Measurements from ENCODE around the gene FUBP3.

Gene FUBP3

DNA sequence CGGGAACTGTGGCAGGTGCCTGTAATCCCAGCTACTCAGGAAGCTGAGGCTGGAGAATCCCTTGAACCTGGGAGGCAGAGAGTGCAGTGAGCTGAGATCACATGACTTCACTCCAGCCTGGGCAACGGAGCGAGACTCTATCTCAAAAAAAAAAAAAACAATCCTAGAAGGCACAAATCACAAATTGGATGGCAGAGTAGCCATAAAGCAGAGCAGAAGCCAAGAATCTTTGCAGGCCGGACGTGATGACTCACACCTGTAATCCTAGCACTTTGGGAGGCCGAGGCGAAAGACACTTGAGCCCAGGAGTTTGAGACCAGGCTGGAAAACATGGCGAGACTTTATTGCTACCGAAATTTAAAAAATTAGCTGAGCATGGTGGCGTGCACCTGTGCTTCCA lies 9.2 kb upstream of the FUBP3 start:
- Histone ChIP-seq H3K4me2 (ENCODE audit: low read depth, low read length, poor library complexity, severe bottlenecking) (no peak overlapping the region), H3K27ac (ENCODE audit: low read depth, low read length) (no peak overlapping the region), H3K9ac (ENCODE audit: low read length) (no peak overlapping the region), H2AFZ (ENCODE audit: low read depth, low read length, severe bottlenecking) (no peak overlapping the region), H3K4me3 (ENCODE audit: insufficient read depth, low read length, poor library complexity, severe bottlenecking) (no peak overlapping the region), H3F3A (ENCODE audit: insufficient read depth) (no peaks in the 10 kb centered on the region), H3K9me2 (replicated peaks; ENCODE audit: insufficient read depth, low read length) (no peaks in the 10 kb centered on the region), H3K9me3 (ENCODE audit: insufficient read depth, low read length) (no peaks in the 10 kb centered on the region), H3K79me2 (ENCODE audit: insufficient read depth, low read length) (no peaks in the 10 kb centered on the region), H3K36me3 (ENCODE audit: low read length) (no peaks in the 10 kb centered on the region), H4K20me1 (ENCODE audit: low read depth, low read length) (no peaks in the 10 kb centered on the region), H3K27me3 (ENCODE audit: low read length) (no peaks in the 10 kb centered on the region)
- TF ChIP-seq, protein P1, sequence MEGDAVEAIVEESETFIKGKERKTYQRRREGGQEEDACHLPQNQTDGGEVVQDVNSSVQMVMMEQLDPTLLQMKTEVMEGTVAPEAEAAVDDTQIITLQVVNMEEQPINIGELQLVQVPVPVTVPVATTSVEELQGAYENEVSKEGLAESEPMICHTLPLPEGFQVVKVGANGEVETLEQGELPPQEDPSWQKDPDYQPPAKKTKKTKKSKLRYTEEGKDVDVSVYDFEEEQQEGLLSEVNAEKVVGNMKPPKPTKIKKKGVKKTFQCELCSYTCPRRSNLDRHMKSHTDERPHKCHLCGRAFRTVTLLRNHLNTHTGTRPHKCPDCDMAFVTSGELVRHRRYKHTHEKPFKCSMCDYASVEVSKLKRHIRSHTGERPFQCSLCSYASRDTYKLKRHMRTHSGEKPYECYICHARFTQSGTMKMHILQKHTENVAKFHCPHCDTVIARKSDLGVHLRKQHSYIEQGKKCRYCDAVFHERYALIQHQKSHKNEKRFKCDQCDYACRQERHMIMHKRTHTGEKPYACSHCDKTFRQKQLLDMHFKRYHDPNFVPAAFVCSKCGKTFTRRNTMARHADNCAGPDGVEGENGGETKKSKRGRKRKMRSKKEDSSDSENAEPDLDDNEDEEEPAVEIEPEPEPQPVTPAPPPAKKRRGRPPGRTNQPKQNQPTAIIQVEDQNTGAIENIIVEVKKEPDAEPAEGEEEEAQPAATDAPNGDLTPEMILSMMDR (IDR thresholded peaks at IDR 0.05; ENCODE audit: insufficient read depth, low read length, poor library complexity, severe bottlenecking) = no peak
- no peak for TF ChIP-seq EZH2phosphoT487 (conservative IDR thresholded peaks at IDR 0.05; ENCODE audit: low read length)

DNA sequence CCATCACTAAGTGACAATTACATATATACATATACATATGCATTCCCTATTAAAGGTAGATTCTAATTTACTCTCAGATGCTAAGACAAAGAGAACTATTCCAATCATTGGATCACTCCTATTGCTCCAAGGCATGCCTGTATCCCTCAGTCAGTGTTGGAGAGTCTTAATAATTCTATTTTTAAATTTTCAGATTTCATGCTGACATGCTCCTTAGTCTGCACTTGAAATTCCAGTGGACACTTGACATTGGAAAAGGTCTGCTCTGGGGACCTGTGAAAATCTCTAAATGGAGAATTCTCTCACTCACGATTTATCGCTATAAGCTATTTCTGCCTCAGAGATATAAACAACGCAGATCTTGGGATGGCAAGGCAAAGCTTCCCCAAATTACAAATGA lies 3.9 kb upstream of the FUBP3 start:
- Histone ChIP-seq H3K79me2 (ENCODE audit: insufficient read depth, low read length) (peaks cover 11% of the 10 kb centered on the region), H3K36me3 (ENCODE audit: low read length) (no peaks in the 10 kb centered on the region), H3K9me2 (replicated peaks; ENCODE audit: insufficient read depth, low read length) (no peaks in the 10 kb centered on the region), H3K4me2 (ENCODE audit: low read depth, low read length, poor library complexity, severe bottlenecking) (no peak overlapping the region), H4K20me1 (ENCODE audit: low read depth, low read length) (no peaks in the 10 kb centered on the region; the same call in 1 of the 2 replicates), H3K9me3 (ENCODE audit: insufficient read depth, low read length) (no peaks in the 10 kb centered on the region), H3K27me3 (ENCODE audit: low read length) (no peaks in the 10 kb centered on the region), H3K27ac (ENCODE audit: low read depth, low read length) (no peak overlapping the region), H3K9ac (ENCODE audit: low read length) (no peak overlapping the region), H3F3A (ENCODE audit: insufficient read depth) (no peaks in the 10 kb centered on the region), H2AFZ (ENCODE audit: low read depth, low read length, severe bottlenecking) (no peak overlapping the region), H3K4me3 (ENCODE audit: insufficient read depth, low read length, poor library complexity, severe bottlenecking) (no peak overlapping the region)
- TF ChIP-seq EZH2phosphoT487 (conservative IDR thresholded peaks at IDR 0.05; ENCODE audit: low read length) = no peak
- TF ChIP-seq, protein P1 (IDR thresholded peaks at IDR 0.05; ENCODE audit: insufficient read depth, low read length, poor library complexity, severe bottlenecking) = no peak

DNA sequence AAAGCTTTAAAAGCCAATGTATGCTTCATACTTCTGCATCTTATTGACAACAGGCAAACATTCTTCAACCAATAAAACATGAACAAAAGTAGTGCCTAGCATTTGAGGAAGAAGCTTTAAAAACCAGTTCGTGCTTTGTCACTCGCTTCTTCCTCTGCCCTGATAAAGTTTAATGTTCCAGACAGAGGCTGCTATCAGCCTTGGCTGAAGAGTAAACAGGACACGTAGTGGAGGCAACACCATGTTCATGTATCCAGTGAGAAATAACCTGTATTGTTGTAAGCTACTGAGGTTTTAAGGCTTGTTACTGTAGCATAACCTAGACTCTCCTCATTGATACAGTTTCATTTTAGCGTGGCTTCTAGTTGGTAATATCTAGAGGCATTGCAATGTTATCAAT lies 3.2 kb upstream of the FUBP3 start:
- H2AFZ ChIP-seq (ENCODE audit: low read depth, low read length, severe bottlenecking) = no peak overlapping the region
- TF ChIP-seq, protein P1 (IDR thresholded peaks at IDR 0.05; ENCODE audit: insufficient read depth, low read length, poor library complexity, severe bottlenecking) = no peak
- TF ChIP-seq EZH2phosphoT487 (conservative IDR thresholded peaks at IDR 0.05; ENCODE audit: low read length) = no peak
- H3F3A ChIP-seq (ENCODE audit: insufficient read depth) = no peaks in the 10 kb centered on the region
- H3K9ac ChIP-seq (ENCODE audit: low read length) = no peak overlapping the region
- H3K79me2 ChIP-seq (ENCODE audit: insufficient read depth, low read length) = peaks cover 18% of the 10 kb centered on the region
- H3K27ac ChIP-seq (ENCODE audit: low read depth, low read length) = no peak overlapping the region
- no peaks in the 10 kb centered on the region for H3K27me3 ChIP-seq (ENCODE audit: low read length)
- H3K4me2 ChIP-seq (ENCODE audit: low read depth, low read length, poor library complexity, severe bottlenecking) = no peak overlapping the region
- no peaks in the 10 kb centered on the region; the same call in 1 of the 2 replicates for H4K20me1 ChIP-seq (ENCODE audit: low read depth, low read length)
- H3K9me3 ChIP-seq (ENCODE audit: insufficient read depth, low read length) = no peaks in the 10 kb centered on the region
- H3K9me2 ChIP-seq (replicated peaks; ENCODE audit: insufficient read depth, low read length) = no peaks in the 10 kb centered on the region
- H3K4me3 ChIP-seq (ENCODE audit: insufficient read depth, low read length, poor library complexity, severe bottlenecking) = no peak overlapping the region
- H3K36me3 ChIP-seq (ENCODE audit: low read length) = no peaks in the 10 kb centered on the region

All from SU-DHL-6 (cell line).